Esophagus squamous epithelium (tissue), 5 donors: ENCODE results near the gene WNT5A. TPM values are rescaled to one million over a fixed set of nuclear protein-coding genes. Genes with fewer than 3 reads are reported as not detected.

Experiments
- DNase-seq: peaks from one replicate; lab custom pipeline; 2025; lab: John Stamatoyannopoulos, UW
- H3K27ac ChIP-seq, 4 donors: fragments of 200-600 bp; sonication (generic); one replicate each; pipeline ENCODE4 v1.5.1; 2016 to 2019; ENCODE audit warnings: mild to moderate bottlenecking in 1 of 4
- H3K27me3 ChIP-seq, 4 donors: fragments of 200-600 bp; sonication (generic); 1 replicate in 3 of 4; 2 replicates in 1 of 4; pipeline versions ENCODE4 v1.5.1 to v1.6.0; 2017 to 2021; ENCODE audit warnings: antibody characterized with exemption in 1 of 4
- H3K36me3 ChIP-seq, 3 donors: fragments of 200-600 bp; sonication (generic); one replicate each; pipeline ENCODE4 v1.5.1; 2016 to 2019
- H3K4me1 ChIP-seq, 3 donors: fragments of 200-600 bp; sonication (generic); one replicate each; pipeline ENCODE4 v1.5.1; 2017 to 2019
- H3K4me3 ChIP-seq, 4 donors: fragments of 200-600 bp; sonication (generic); 1 replicate in 3 of 4; 2 replicates in 1 of 4; pipeline ENCODE4 v1.5.1; 2016 to 2019; ENCODE audit warnings: mild to moderate bottlenecking in 2 of 4, moderate library complexity in 1 of 4
- H3K9me3 ChIP-seq, 3 donors: fragments of 200-600 bp; sonication (generic); one replicate each; pipeline ENCODE4 v1.5.1; 2016 to 2019
- POLR2A ChIP-seq, 4 donors: fragments of 450-650 bp; IDR thresholded peaks; one replicate each; pipeline ENCODE4 v1.6.1; 2017; ENCODE audit warnings: antibody characterized with exemption in 4 of 4, mild to moderate bottlenecking in 4 of 4, moderate library complexity in 3 of 4
- WGBS, 2 donors: methylation state at CpG; one replicate each; pipeline ENCODE4 v1.1.5; 2018; 5-methylcytosine and 5-hydroxymethylcytosine counted together
- intact Hi-C: fragments of 100-400 bp; cut with DNase I; formaldehyde crosslinking; loops from one replicate; pipeline ENCODE4 v1.15.0; 2022
- total RNA-seq, 4 donors: library from RNA; depleted of rRNA; stranded (reverse); fragments of >200 nt; gene quantifications; one replicate each; pipeline ENCODE4 v1.1.0, GENCODE V29; 2016
- TF ChIP-seq, protein P1 (sequence below), 6 experiments: fragments of 450-650 bp in 4 of 6; fragments of 200-600 bp in 2 of 6; sonication (generic) in 2 of 6; IDR thresholded peaks; one replicate each; pipeline ENCODE4 v1.5.1; 2016 to 2019; ENCODE audit warnings: antibody characterized with exemption in 6 of 6, mild to moderate bottlenecking in 4 of 6, moderate library complexity in 4 of 6
- donor health status: DM: yes; HTN: yes; CAD: no.

The WNT5A gene
- total RNA-seq, 4 donors from 2014 or later, result 15.8 to 90.4 (median 30.7) TPM

DNA sequence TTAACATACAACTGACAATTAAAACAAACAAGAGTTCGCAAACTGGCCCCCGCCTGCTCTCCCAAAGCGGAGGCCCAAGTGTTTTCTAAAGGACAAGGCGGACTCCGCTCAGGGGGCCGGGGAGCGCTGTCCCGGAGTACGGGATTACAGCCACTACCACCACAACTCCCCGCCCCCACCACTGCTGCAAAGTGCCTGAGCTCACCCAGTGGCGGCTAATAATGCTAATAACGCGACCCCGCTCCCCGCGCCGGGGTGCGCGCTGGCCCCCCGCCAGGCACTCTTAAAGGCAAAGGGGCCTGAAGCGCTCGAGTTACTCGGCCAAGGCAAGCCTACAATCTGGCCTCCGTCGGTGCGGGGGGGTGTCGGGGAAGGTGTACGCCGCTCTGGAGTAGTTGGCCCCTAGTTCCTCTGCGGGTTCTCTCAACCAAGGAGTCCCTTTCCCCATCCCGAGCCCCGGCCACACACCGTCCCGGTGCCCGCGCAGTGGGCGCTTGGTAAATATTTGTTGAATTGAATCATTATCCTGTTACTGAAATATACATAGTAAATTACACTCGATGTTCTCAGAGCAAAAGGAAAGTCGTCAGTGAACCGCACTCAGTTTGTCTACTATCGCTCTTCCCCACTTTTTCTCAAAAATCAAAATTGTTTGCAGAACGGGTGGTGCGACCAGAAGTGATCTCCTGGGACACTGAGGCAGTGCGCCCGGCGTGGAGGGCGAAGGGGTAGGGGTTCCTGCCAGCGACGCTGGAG lies 827 bp downstream of the WNT5A start:
- DNase-seq, result no peak
- Histone ChIP-seq H3K4me3 (peak overlapping the region; percentile 69 to 89 (median 80)), H3K27ac (peak overlapping the region; percentile 85 to 93 (median 90)), H3K4me1 (peaks cover 21 to 89% (median 32%) of the 10 kb centered on the region in 3 donors), H3K9me3 (no peaks in the 10 kb centered on the region), H3K27me3 (peaks cover 0 to 81% (median 0%) of the 10 kb centered on the region in 4 donors), H3K36me3 (no peaks in the 10 kb centered on the region)
- WGBS, 2 donors, result 1% methylated on average over 17 to 27 of the region's 49 CpGs
- TF ChIP-seq, protein P1, sequence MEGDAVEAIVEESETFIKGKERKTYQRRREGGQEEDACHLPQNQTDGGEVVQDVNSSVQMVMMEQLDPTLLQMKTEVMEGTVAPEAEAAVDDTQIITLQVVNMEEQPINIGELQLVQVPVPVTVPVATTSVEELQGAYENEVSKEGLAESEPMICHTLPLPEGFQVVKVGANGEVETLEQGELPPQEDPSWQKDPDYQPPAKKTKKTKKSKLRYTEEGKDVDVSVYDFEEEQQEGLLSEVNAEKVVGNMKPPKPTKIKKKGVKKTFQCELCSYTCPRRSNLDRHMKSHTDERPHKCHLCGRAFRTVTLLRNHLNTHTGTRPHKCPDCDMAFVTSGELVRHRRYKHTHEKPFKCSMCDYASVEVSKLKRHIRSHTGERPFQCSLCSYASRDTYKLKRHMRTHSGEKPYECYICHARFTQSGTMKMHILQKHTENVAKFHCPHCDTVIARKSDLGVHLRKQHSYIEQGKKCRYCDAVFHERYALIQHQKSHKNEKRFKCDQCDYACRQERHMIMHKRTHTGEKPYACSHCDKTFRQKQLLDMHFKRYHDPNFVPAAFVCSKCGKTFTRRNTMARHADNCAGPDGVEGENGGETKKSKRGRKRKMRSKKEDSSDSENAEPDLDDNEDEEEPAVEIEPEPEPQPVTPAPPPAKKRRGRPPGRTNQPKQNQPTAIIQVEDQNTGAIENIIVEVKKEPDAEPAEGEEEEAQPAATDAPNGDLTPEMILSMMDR (IDR thresholded peaks at IDR 0.05), result no peak
- TF ChIP-seq POLR2A (IDR thresholded peaks at IDR 0.05), result no peak
- intact Hi-C loops, result loop anchor here (10.0 kb wide), 1 partner anchor 419 kb away; no protein-coding TSS in a partner anchor

- no peak for DNase-seq
- Histone ChIP-seq H3K4me3 (peak overlapping the region; percentile 69 to 89 (median 80)), H3K9me3 (no peaks in the 10 kb centered on the region), H3K27ac (peak overlapping the region; percentile 59 to 93 (median 90)), H3K36me3 (no peaks in the 10 kb centered on the region), H3K4me1 (peaks cover 20 to 89% (median 27%) of the 10 kb centered on the region in 3 donors), H3K27me3 (peaks cover 0 to 92% (median 0%) of the 10 kb centered on the region in 4 donors)
- intact Hi-C loops, result loop anchor here (5.0 to 10.0 kb wide), 2 partner anchors 237 to 420 kb away; no protein-coding TSS in a partner anchor
- TF ChIP-seq, protein P1 (IDR thresholded peaks at IDR 0.05), result peak; percentile 40 to 88 (median 46)
- no peak for TF ChIP-seq POLR2A (IDR thresholded peaks at IDR 0.05)
- 5% methylated on average over 21 to 24 of the region's 57 CpGs for WGBS, 2 donors
Measured at GRCh38 chr3:55484801-55485791, 2.0 kb downstream of the WNT5A start.

DNA sequence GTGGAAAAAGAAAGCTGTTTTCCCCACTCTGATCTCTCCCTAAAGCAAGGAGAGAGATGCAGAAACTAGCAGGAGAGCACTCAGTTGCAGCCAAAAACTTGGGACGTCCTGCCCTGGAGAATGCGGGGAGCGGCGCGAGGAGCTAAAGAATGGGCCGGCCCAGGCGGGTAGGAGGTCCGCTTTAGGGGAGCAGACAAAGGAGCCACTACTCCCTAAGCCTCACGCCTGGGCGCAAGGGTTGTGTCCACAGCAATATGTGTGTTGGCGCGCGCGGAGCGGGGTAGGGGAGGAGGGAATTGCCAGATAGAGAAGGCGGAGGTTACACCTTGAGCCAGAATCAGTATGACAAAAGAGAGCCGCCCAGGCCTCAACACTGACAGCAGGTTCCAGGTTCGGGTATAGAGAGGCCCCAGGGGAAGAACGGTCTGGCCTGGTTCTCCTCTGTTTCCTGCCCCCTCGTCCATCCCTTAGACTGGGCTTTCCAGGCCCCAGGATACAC lies 2.9 kb downstream of the WNT5A start:
- TF ChIP-seq, protein P1 (IDR thresholded peaks at IDR 0.05), result no peak
- no peak for TF ChIP-seq POLR2A (IDR thresholded peaks at IDR 0.05)
- no peak for DNase-seq
- WGBS, 2 donors, result 32 to 45% methylated on average over 13 to 20 of the region's 20 CpGs
- intact Hi-C loops, result loop anchor here (5.0 to 10.0 kb wide), 2 partner anchors 238 to 421 kb away; no protein-coding TSS in a partner anchor
- Histone ChIP-seq H3K27ac (peak overlapping the region in 3 of 4 donors; percentile 90 to 93 (median 91)), H3K4me1 (peaks cover 12 to 85% (median 22%) of the 10 kb centered on the region in 3 donors), H3K36me3 (peaks cover 0 to 6% (median 0%) of the 10 kb centered on the region in 3 donors), H3K9me3 (no peaks in the 10 kb centered on the region), H3K4me3 (peak overlapping the region; percentile 25 to 89 (median 76)), H3K27me3 (peaks cover 0 to 91% (median 0%) of the 10 kb centered on the region in 4 donors)

- 39 to 60% methylated on average over 27 to 34 of the region's 40 CpGs for WGBS, 2 donors
- intact Hi-C loops, result loop anchor here (5.0 to 10.0 kb wide), 2 partner anchors 239 to 421 kb away; no protein-coding TSS in a partner anchor
- Histone ChIP-seq H3K27ac (peak overlapping the region in 2 of 4 donors; percentile 91 to 93), H3K27me3 (peaks cover 0 to 83% (median 0%) of the 10 kb centered on the region in 4 donors), H3K4me3 (peak overlapping the region; percentile 25 to 84 (median 56)), H3K36me3 (peaks cover 0 to 14% (median 0%) of the 10 kb centered on the region in 3 donors), H3K9me3 (no peaks in the 10 kb centered on the region), H3K4me1 (peaks cover 8 to 77% (median 16%) of the 10 kb centered on the region in 3 donors)
- no peak for TF ChIP-seq POLR2A (IDR thresholded peaks at IDR 0.05)
- TF ChIP-seq, protein P1 (IDR thresholded peaks at IDR 0.05), result no peak
- no peak for DNase-seq
Measured at GRCh38 chr3:55483196-55484095, 3.7 kb downstream of the WNT5A start.
